Activated CD8-positive, alpha-beta T cell treated with anti-CD3 and anti-CD28 coated beads for 36 hours (primary cell): ENCODE data around the gene KCNN1. TPM values are rescaled to one million over a fixed set of nuclear protein-coding genes. Genes with fewer than 3 reads are reported as not detected.
"Not testable (repeated sequence)": the region's sequence is repeated elsewhere in the genome, so short reads cannot be mapped to it uniquely, and the experiment has no call there.

Source experiments
- ATAC-seq: fragments of 200-7000 bp; cut with Tn5 transposase; one replicate; pipeline ENCODE4 v1.10.0; 2021; ENCODE audit warnings: mild to moderate bottlenecking, moderate library complexity
- CTCF ChIA-PET: fragments of 350-600 bp; sonication (Branson Sonifier 250); formaldehyde crosslinking; loops from one replicate; lab custom pipeline; 2021; ENCODE audit warnings: antibody characterized with exemption; lab: Charles Lee
- POLR2A ChIA-PET: fragments of 350-600 bp; sonication (Branson Sonifier 250); formaldehyde crosslinking; loops from one replicate; lab custom pipeline; 2021; ENCODE audit warnings: antibody characterized with exemption; lab: Charles Lee
- DNase-seq: peaks from one replicate; pipeline ENCODE4 v3.0.0-alpha.2; 2020
- H3K27ac Mint-ChIP-seq: one replicate; pipeline ENCODE4 v1.8.0; 2021; ENCODE audit warnings: mild to moderate bottlenecking, mixed read lengths
- H3K27me3 Mint-ChIP-seq: one replicate; pipeline ENCODE4 v1.8.0; 2021; ENCODE audit warnings: mixed read lengths
- H3K36me3 Mint-ChIP-seq: one replicate; pipeline ENCODE4 v1.8.0; 2021; ENCODE audit warnings: low read depth, mixed read lengths
- H3K4me1 Mint-ChIP-seq: one replicate; pipeline ENCODE4 v1.8.0; 2021; ENCODE audit warnings: low read depth, mixed read lengths
- H3K4me3 Mint-ChIP-seq: one replicate; pipeline ENCODE4 v1.8.0; 2021; ENCODE audit warnings: mild to moderate bottlenecking, moderate library complexity, mixed read lengths
- H3K9me3 Mint-ChIP-seq: one replicate; pipeline ENCODE4 v1.8.0; 2021; ENCODE audit warnings: mixed read lengths
- intact Hi-C: fragments of 100-400 bp; cut with micrococcal nuclease; formaldehyde crosslinking; loops from one replicate; pipeline ENCODE4 v1.10.0; 2022
- total RNA-seq, 2 experiments: library from RNA; stranded (reverse); gene quantifications; one replicate each; pipeline ENCODE4 v1.2.3, GENCODE V29; 2021
- TF ChIP-seq, protein P1 (sequence below): fragments of 200-600 bp; IDR thresholded peaks from one replicate; pipeline ENCODE4 v1.8.0; 2022; ENCODE audit warnings: antibody characterized with exemption, mild to moderate bottlenecking

KCNN1 gene
- total RNA-seq, 2 experiments from 2014 or later = 0.25 to 1.7 TPM

DNA sequence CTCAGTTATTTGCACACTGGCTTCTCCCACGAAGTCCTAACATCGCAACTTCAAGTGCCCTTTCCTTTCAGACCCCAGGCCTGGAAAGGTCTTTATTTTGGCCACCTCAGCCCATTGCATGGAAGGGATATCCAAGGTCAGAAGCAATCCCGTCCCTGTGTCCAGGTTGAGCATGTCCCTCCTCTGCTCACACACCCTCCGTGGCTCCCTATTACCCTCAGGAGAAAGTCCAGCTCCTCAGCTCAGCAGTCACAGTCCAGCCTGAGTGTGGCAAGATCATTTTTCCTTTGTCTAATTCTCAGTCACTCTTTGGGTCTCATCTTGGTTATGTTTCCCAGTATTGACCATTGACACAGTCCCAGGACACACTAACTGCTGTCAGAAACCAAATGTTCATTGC, 60.2 kb downstream of the KCNN1 start:
- ChIA-PET POLR2A (interaction anchor here (0.6 to 1.3 kb wide), 2 partner anchors 16 to 167 kb away, joined by 3 read pairs; no protein-coding TSS in a partner anchor), CTCF (no interaction called here)
- no peak overlapping the region for H3K27ac Mint-ChIP-seq
- no peak for DNase-seq
- no peaks in the 10 kb centered on the region for H3K27me3 Mint-ChIP-seq
- TF ChIP-seq, protein P1, sequence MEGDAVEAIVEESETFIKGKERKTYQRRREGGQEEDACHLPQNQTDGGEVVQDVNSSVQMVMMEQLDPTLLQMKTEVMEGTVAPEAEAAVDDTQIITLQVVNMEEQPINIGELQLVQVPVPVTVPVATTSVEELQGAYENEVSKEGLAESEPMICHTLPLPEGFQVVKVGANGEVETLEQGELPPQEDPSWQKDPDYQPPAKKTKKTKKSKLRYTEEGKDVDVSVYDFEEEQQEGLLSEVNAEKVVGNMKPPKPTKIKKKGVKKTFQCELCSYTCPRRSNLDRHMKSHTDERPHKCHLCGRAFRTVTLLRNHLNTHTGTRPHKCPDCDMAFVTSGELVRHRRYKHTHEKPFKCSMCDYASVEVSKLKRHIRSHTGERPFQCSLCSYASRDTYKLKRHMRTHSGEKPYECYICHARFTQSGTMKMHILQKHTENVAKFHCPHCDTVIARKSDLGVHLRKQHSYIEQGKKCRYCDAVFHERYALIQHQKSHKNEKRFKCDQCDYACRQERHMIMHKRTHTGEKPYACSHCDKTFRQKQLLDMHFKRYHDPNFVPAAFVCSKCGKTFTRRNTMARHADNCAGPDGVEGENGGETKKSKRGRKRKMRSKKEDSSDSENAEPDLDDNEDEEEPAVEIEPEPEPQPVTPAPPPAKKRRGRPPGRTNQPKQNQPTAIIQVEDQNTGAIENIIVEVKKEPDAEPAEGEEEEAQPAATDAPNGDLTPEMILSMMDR = no peak
- intact Hi-C loops = no loop called here
- no peak overlapping the region for H3K4me3 Mint-ChIP-seq
- H3K4me1 Mint-ChIP-seq = peaks cover 32% of the 10 kb centered on the region
- H3K9me3 Mint-ChIP-seq = no peaks in the 10 kb centered on the region
- H3K36me3 Mint-ChIP-seq = peaks cover 3% of the 10 kb centered on the region
- ATAC-seq = no peak

DNA sequence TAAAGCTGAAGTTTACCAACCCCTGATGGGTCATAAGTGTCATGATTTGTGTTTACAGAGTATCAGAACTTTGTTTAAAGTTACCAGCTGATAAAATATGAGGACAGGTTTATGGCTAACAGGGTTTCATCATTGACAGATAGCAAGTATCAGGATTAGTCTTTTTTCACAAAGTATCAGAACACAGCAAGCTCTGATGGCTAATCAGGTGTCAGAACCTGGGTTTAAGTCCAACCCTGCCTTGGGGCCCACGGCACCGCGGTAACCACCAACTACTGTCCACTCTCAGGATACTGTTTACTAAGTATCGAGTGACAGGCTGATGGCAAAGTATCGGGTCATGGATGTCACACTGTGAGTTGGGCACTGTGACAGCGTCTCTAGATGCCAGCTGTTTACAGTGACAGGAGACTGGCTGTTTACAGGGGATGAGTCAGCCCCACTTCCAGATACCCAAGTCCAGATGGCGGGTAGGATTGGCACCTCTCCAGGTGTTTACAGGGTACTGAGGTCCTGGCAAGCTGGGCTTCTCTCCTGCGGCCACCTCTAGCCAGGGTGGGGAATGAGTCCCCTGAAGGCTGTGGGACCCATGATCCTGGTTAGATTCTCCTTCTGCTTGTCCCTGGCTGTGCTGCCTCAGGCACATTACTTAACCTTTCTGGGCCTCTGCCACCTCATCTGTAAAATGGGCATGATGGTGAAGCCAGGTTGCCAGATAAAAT, 62.9 kb downstream of the KCNN1 start:
- H3K36me3 Mint-ChIP-seq = no peaks in the 10 kb centered on the region
- TF ChIP-seq, protein P1 = no peak
- H3K27ac Mint-ChIP-seq = no peak overlapping the region
- intact Hi-C loops = no loop called here
- H3K4me1 Mint-ChIP-seq = peaks cover 13% of the 10 kb centered on the region
- POLR2A ChIA-PET = no interaction called here
- CTCF ChIA-PET = interaction anchor here (0.9 to 1.7 kb wide), 3 partner anchors 28 to 97 kb away, joined by 3 to 4 read pairs (median 3); partner anchors contain the start of gene CCDC124
- H3K4me3 Mint-ChIP-seq = no peak overlapping the region
- DNase-seq (peak; percentile 15), ATAC-seq (peak; percentile 24)
- no peaks in the 10 kb centered on the region for H3K9me3 Mint-ChIP-seq
- H3K27me3 Mint-ChIP-seq = no peaks in the 10 kb centered on the region

DNA sequence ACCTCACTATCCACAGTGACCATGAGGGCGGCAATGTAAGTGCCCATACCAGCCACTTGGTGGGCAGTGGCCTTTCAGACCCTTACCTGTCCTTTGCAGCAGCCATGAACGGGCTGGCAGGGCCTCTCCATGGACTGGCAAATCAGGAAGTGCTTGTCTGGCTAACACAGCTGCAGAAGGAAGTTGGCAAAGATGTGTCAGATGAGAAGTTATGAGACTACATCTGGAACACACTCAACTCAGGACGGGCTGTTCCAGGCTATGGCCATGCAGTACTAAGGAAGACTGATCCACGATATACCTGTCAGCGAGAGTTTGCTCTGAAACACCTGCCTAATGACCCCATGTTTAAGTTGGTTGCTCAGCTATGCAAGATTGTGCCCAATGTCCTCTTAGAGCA, 64.5 kb downstream of the KCNN1 start:
- ATAC-seq, H3K27me3 Mint-ChIP-seq, DNase-seq, H3K36me3 Mint-ChIP-seq, H3K9me3 Mint-ChIP-seq, H3K4me3 Mint-ChIP-seq, intact Hi-C loops: not testable (repeated sequence)
- peak overlapping the region; percentile 3 for H3K27ac Mint-ChIP-seq
- ChIA-PET POLR2A (interaction anchor here (0.8 to 1.2 kb wide), 4 partner anchors 9 to 120 kb away, joined by 3 read pairs; no protein-coding TSS in a partner anchor), CTCF (interaction anchor here (1.0 to 1.7 kb wide), 2 partner anchors 26 to 98 kb away, joined by 3 to 4 read pairs; partner anchors contain the start of gene CCDC124)
- H3K4me1 Mint-ChIP-seq = peaks cover 16% of the 10 kb centered on the region

DNA sequence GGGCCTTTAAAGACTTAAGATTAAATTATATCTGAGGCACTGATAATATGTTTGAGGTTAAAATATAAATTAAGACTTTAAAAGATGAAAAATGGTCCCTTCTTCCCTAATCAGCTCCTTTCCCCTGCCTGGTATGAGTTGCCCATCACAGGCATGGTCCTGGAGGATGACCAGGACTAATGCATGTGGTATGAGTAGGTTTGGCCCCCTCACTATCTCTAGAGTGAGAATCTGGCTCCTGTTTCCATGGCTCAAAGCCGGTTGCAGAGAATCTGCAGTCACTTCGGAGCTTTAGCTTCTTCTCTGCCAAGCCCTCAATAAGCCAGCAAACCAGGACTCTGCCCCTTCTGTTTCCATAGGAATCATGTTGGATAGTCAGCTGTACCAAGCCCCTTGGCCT, 65.2 kb downstream of the KCNN1 start:
- H3K27me3 Mint-ChIP-seq, H3K36me3 Mint-ChIP-seq, H3K4me3 Mint-ChIP-seq, H3K9me3 Mint-ChIP-seq, ATAC-seq, H3K27ac Mint-ChIP-seq, DNase-seq, CTCF ChIA-PET, intact Hi-C loops: not testable (repeated sequence)
- peaks cover 16% of the 10 kb centered on the region for H3K4me1 Mint-ChIP-seq
- POLR2A ChIA-PET = interaction anchor here (1.2 kb wide), 1 partner anchor 120 kb away, joined by 3 read pairs; no protein-coding TSS in a partner anchor

DNA sequence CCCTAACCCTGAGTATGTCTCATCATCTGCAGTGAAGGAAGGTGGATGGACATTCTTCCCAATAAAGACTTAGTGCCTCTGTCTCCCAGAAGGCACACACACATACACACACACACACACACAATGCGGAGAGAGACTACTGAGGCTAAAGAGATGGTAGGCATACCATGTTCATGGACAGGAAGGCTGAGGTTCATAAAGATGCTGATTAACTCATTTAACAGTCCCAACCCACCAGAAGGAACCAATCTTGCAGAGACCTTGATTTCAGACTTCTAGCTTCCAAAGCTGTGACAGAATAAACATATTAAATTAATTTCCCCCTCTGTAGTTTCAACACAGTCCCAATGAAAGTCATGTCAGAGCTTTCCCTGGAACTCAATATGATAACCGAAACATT, 74.1 kb downstream of the KCNN1 start:
- peaks cover 2% of the 10 kb centered on the region for H3K9me3 Mint-ChIP-seq
- intact Hi-C loops = no loop called here
- DNase-seq = no peak
- H3K4me3 Mint-ChIP-seq = no peak overlapping the region
- peaks cover 2% of the 10 kb centered on the region for H3K27me3 Mint-ChIP-seq
- no peak overlapping the region for H3K27ac Mint-ChIP-seq
- no peak for ATAC-seq
- POLR2A ChIA-PET = interaction anchor here (1.2 kb wide), 1 partner anchor 10 kb away, joined by 3 read pairs; no protein-coding TSS in a partner anchor
- TF ChIP-seq, protein P1 = no peak
- peaks cover 32% of the 10 kb centered on the region for H3K4me1 Mint-ChIP-seq
- CTCF ChIA-PET = interaction anchor here (0.9 kb wide), 1 partner anchor 103 kb away, joined by 3 read pairs; no protein-coding TSS in a partner anchor
- no peaks in the 10 kb centered on the region for H3K36me3 Mint-ChIP-seq

DNA sequence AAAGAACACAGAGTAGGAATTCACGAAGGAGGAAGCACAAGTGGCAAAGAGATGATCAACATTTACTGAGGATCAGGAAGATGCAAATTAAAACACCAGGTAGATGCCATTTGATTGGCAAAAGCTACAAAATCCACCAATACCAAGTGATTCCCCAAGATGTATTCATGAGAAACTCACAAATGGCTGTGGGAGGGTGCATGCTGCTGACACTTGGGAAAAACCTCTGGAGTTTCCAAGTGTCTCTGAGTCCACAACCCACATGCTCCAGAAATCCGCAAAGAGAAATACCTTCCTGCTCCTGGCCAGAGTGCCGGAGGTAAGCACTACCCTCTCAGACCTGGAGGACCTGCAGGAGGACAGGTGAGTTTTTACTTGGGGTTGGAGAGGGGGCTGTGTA, 76.8 kb downstream of the KCNN1 start:
- TF ChIP-seq, protein P1 = no peak
- peaks cover 2% of the 10 kb centered on the region for H3K27me3 Mint-ChIP-seq
- DNase-seq (no peak), ATAC-seq (no peak)
- intact Hi-C loops = no loop called here
- H3K27ac Mint-ChIP-seq = no peak overlapping the region
- peaks cover 2% of the 10 kb centered on the region for H3K9me3 Mint-ChIP-seq
- H3K36me3 Mint-ChIP-seq = no peaks in the 10 kb centered on the region
- no peak overlapping the region for H3K4me3 Mint-ChIP-seq
- ChIA-PET POLR2A (interaction anchor here (3.0 kb wide), 1 partner anchor 9 kb away, joined by 9 read pairs; no protein-coding TSS in a partner anchor), CTCF (interaction anchor here (1.6 to 2.4 kb wide), 3 partner anchors 13 to 149 kb away, joined by 5 to 15 read pairs (median 11); partner anchors contain the start of gene MPV17L2)
- peaks cover 36% of the 10 kb centered on the region for H3K4me1 Mint-ChIP-seq
